ENCODE results near the gene CHST12.

DNA sequence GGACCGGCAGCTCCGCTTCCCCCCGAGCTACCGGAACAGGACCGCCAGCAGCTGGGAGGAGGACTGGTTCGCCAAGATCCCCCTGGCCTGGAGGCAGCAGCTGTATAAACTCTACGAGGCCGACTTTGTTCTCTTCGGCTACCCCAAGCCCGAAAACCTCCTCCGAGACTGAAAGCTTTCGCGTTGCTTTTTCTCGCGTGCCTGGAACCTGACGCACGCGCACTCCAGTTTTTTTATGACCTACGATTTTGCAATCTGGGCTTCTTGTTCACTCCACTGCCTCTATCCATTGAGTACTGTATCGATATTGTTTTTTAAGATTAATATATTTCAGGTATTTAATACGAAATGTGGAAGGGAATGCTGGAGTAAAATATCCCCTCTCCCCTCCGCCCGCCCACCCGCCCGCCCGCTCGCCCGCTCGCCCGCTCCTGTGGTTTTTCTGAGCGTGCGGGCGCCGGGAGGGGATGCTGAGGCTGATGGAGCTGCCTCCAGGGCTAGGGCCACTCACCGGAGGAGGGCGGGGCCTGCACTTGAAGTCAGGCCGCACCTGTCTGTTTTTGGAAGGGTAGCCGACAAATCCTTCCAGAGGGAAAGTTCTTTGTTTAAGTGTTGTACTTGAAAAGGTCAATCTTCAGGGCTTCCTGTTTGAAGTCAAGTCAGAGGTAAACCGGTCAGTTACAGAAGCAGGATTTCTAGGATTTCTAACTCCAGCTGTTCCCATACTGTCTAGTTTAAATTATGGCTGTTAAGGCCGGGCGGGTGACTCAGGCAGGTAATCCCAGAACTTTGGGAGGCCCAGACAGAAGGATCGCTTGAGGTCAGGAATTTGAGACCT, 30.5 kb downstream of the CHST12 start:
- TF ChIP-seq POLR2AphosphoS5 (IDR thresholded peaks at IDR 0.05; ENCODE audit: low read depth, low read length) = no peak
- TF ChIP-seq POLR2A (IDR thresholded peaks at IDR 0.05; ENCODE audit: low read depth, low read length) = no peak

Data from GM12892 (cell line).